Stimulated activated CD4-positive, alpha-beta T cell treated with anti-CD3 and anti-CD28 coated beads, Interleukin-1b, Interleukin-23, amount 100 ng/mL, for 24 hours (primary cell): ENCODE results near the gene VANGL2.

ENCODE experiments used
- DNase-seq, 4 experiments: peaks; one replicate each; pipeline ENCODE4 v3.0.0-alpha.2; 2020; ENCODE audit warnings: low read depth in 4 of 4, low spot score in 1 of 4

VANGL2 gene

DNA sequence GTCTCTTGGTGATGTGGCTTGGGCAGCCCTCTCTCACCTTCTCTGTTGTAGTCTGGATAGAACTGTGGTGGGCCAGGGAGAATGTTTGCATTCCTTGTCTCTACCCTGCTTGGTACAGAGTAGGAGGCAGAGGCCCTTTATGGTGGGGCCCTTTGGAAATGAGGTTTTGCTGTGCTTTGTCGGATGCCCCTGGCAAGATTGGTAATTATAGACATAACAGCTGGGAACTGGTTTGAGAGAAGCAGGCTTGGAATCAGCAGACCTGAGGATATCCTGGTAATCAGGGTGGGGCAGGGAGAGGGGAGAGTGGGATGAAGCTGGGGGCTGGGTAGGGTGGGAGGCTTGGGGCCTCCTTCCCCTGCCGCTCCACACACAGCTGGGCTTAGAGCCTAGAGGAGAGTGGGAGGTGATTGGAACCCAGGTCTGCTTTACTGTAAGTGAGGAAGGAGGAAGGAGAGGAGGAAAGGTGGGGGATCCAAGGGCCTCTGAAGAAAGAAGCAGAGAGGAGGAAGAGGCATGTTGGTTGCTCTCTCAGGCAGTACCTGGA is 5.0 kb downstream of the VANGL2 start:
- no peak for DNase-seq

DNA sequence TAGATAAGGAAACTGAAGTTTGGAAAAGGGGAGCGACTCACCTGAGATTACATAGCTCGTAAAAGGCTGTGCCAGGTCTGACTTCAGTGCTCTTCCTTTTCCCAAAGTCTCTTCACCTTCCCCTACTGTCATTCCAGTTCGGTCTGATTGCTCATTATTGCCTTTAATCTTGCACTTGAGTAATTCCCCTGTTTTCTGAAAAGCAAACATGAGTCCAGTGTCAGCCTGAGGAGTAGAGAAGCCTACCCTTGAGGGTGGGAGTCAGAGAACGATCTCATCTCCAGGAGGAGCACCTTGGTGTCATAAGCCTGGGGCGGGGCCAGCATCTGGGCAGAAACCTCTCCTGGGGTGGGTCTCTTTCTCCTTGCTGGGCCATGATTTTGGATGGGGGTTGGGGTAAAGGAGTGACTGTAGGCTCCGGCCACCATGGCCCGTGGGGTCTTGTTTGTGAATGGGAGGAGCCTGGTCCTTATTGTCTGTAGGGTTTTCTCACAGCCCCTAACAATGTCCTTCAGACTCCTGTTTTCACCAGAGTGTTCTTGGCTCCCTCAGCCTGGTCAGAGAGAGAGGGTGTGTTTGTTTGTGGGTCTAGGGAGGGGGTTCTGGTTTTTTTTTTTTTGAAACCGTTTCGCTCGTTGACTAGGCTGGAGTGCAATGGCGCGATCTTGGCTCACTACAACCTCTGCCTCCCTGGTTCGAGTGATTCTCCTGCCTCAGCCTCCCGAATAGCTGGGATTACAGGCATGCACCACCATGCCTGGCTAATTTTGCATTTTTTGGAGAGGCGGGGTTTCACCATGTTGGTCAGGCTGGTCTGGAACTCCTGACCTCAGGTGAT is 6.0 kb downstream of the VANGL2 start:
- no peak for DNase-seq

DNA sequence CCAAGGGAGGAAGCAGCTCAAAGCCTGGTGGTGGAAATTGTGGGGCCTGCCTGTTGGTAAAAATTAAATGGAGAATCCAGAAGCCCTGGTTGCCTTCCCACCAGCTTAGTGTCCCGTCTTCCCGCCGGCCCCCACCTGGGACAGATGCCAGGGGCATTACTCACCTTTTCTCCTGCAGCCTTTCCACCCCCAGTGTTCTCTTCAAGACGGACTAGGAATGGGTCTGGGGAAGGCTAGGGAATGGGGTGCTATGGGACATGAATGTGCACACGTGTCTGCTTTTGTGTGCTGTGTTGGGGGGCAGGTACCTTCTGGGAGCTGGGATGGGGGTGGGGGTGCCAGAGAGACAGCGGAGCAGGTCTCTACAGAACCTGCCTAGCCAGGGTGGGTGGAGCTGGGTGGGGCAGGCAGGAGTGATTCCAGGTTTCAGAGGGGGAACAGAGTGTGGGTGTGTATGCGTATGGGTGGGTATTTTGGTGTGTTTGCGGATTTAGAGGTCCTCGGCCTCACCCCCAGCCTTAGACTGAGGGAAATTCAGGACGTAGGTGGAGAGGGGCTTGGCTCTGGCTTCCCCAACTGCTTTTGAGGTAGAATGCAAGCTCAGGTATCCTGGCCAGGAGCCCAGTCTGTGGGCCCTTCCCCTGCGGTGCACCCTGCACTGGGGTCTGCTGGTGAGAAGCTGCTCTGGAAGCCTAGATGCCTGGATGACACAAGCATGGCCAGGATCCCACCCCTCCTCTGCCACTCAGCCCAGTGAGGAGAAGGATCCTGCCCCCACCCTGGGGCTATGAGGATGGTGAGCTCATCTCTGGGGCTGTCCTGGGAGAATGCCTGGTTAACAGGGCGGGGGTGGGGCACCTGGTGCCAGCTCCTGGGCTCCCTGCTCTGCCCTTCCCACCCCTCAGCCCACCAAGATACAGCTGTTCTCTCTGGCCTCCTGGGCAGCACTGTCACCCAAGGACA is 7.8 kb downstream of the VANGL2 start:
- DNase-seq: no peak

- no peak for DNase-seq
Measured at GRCh38 chr1:160408864-160409263, 8.5 kb downstream of the VANGL2 start.

- no peak for DNase-seq
Measured at GRCh38 chr1:160409486-160409885, 9.1 kb downstream of the VANGL2 start.

DNA sequence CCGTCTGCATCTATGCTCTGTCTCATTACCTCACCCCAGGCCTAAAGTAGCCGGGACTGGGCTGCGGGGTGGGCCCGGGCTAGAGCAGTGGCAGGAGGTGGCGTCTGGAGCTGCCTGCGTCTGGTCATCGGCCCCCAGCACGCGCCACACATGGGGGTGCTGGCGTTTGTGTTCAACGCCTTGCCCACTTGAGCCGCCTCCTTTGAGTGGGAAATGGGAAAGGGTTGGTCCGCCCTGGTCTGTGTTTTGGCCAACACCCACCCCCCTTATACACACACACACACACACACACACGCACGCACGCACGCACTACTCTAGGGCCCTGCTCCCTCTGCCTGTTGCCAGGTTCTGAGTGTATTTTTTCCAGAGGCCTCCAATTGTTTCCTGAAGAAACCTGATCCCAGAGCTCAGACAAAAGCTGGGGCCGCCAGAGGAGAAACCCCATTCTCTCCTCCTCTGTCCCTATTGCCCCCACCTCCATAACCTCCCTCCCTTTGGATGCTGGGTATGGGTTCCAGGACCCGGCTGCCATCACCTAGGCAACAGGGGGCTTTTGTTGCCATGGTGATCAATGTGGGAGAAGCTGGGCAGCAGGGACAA is 10.1 kb downstream of the VANGL2 start:
- DNase-seq: no peak

DNA sequence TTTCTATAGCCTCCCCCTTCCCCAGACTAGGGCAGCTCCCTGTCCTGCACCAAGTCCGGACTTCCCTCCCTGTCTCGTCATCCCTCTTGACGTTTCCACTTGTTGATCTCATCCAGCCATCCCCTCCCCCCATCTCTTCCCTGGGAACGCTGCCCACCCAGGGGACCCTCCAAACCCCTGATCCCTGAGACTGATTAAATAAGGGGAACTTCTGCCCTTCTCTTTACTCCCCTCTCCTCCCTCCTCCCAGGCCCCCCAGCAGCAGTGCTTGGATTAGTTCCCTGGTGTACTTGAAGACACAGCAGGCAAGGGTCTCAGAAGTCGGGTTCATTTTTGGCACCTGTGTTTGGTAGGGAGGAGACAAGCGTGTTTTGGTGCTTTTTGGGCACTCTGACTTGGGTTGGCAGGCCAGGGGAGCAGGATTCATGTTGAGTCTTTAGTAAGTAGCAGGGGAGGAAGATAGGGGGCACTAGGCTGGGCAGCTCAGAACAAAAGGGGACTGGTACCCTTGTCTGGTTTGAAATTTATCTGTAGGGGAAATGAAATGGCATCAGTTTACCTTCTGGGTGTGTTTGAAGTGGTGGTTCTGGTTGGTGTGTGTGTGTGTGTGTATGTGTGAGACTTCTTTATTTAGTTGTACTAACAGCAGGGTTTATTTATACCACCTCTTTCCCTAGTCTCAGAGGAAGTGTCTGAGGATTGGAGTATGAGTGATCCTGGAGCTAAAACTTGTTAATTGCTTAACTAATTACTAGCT is 11.1 kb downstream of the VANGL2 start:
- DNase-seq: no peak

- no peak for DNase-seq
Measured at GRCh38 chr1:160412028-160412362, 11.6 kb downstream of the VANGL2 start.

GRCh38 chr1:160413716-160414115 is 13.4 kb downstream of the VANGL2 start:
- DNase-seq: no peak

GRCh38 chr1:160414881-160415280 is 14.5 kb downstream of the VANGL2 start:
- DNase-seq: no peak

DNA sequence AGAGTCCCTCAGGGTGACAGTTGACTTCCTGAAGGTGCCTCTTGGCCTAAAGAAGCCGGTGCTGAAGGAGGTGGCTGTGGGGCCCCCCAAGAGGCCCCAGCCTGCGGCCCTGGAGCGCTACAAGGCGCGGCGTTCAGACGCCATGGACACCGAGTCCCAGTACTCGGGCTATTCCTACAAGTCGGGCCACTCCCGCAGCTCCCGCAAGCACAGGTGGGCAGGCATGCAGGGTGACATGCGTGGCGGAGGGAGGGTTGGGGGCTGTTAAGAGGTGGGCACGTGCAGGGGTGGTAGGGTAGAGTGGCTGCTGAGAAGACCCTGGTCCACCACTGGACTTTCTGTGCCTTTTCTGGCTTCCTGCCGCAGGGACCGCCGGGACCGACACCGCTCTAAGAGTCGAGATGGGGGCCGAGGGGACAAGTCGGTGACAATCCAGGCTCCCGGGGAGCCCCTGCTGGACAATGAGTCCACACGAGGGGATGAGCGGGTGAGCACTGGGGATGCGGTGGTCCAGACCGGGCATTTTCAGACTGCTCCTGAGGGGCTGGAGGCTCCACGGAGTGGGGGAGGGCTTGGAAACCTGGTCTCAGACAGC is 15.4 kb downstream of the VANGL2 start:
- no peak for DNase-seq

- DNase-seq: no peak
Measured at GRCh38 chr1:160416369-160416768, 16.0 kb downstream of the VANGL2 start.

GRCh38 chr1:160418483-160418882 is 18.1 kb downstream of the VANGL2 start:
- DNase-seq: no peak

GRCh38 chr1:160419150-160419837 is 18.9 kb downstream of the VANGL2 start:
- DNase-seq: no peak

GRCh38 chr1:160419838-160420169 is 19.4 kb downstream of the VANGL2 start:
- DNase-seq: no peak

DNA sequence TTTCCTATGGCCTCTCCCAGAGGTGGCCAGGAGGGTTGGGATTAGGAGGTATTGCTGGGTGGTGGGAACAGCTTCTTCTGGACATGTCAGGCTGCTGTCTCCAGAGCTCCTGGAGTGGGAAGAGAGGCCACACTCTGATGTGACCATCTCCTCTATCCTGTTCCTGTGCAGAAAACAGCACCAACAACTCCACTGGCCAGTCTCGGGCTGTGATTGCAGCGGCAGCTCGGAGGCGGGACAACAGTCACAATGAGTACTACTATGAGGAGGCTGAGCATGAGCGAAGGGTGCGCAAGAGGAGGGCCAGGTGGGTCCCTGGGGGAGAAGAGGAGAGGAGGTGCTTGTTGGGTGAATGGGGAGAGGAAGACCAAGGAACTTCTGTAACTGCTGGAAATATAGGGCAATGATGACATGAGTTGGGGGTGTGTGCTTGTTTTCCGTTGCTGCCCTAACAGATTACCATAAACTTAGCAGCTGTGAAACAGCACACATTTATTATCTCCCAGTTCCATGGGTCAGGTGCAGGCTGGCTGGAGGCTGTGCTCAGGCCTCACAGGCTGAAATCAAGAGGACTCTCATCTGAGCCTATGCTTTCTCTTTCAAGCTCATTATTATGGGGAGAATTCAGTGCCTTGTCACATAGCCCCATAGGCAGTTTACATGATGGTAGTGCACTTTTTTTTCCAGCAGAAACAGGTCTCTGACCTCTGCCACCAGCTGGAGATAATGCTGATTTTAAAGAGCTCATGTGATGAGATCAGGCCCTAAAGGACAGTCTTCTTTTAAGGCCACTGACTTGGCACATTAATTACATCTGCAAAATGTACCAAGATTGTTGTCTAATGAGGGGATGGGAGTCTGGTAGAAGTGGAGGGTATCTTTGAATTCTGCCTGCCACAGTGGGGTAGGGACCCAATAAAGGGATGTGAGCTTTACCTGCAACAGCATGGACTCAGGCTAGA is 20.8 kb downstream of the VANGL2 start:
- DNase-seq: no peak

DNA sequence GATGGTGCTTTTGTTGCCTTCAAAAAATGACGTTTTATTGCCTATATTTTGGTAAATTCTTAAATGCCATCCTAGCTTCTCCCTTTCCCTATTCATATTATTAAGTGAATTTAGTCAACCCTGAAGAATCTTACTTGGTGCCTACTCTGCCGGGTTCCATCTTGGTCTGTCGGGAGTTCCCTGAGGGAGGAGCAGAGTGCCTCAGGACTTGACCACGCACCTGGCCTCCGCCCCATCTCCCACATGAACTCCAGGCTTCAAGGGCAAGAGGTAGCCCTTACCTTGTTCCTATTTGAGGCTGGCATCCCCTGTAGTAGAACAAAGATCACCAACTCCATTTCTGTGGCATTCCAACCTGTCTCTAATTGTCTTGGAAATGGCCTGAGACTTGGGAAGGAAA is 21.5 kb downstream of the VANGL2 start:
- DNase-seq: no peak

DNA sequence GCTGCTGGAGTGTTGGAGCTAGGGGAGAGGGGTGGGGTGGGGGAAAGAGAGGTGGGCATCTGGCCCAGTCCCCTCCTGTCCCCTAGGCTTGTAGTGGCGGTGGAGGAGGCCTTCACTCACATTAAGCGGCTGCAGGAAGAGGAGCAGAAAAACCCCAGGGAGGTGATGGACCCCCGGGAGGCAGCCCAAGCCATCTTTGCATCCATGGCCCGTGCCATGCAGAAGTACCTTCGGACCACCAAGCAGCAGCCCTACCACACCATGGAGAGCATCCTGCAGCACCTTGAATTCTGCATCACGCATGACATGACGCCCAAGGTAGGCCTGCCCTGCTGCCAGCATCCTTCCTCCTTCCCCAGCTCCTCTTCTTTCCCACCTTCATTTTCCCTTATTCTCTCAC is 23.6 kb downstream of the VANGL2 start:
- DNase-seq: no peak

DNA sequence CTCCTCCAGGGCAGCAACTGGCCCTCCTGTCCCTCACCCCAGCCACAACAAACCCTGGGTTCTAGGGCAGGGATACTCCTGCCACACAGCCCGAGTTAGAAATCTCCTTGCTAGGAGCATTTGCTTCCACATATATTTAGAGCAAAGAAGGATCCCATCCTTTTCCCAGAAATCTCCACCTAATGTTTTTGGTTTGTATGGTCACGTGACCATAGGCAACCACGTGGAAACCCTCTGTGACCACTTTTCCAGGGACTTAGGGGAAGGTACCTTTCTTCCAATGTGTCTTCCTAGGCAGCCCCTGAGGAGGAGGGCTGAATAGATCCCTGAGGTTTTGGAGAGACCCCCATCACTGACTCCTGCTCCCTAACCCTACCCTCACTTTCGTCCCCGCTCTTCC is 25.5 kb downstream of the VANGL2 start:
- DNase-seq: no peak
